Mesendoderm (in vitro differentiated cells): ENCODE data around the gene COPG1.
"Not testable (repeated sequence)": the region's sequence is repeated elsewhere in the genome, so short reads cannot be mapped to it uniquely, and the experiment has no call there.

Source experiments
- DNase-seq: peaks from one replicate; pipeline ENCODE4 v3.0.0; 2013
- H2AK5ac ChIP-seq: 2 replicates; pipeline ENCODE4 v1.6.1; 2013; ENCODE audit warnings: low read length, inconsistent platforms
- H2BK120ac ChIP-seq: 2 replicates; pipeline ENCODE4 v1.6.1; 2013; ENCODE audit warnings: low read depth, mild to moderate bottlenecking, low read length, moderate library complexity, mixed read lengths
- H2BK15ac ChIP-seq: replicated peaks from 2 replicates; pipeline ENCODE4 v1.6.1; 2013; ENCODE audit warnings: low read depth, mild to moderate bottlenecking, moderate library complexity
- H2BK5ac ChIP-seq: 2 replicates; pipeline ENCODE4 v1.6.1; 2013; ENCODE audit warnings: low read length, inconsistent platforms
- H3K18ac ChIP-seq: 2 replicates; pipeline ENCODE4 v1.6.1; 2013; ENCODE audit warnings: mild to moderate bottlenecking, low read length, mixed read lengths
- H3K23ac ChIP-seq: one replicate; pipeline ENCODE4 v1.6.1; 2013; ENCODE audit warnings: low read length
- H3K27ac ChIP-seq: 2 replicates; pipeline ENCODE4 v1.5.1; 2013; ENCODE audit warnings: low read depth, mild to moderate bottlenecking, inconsistent platforms, low read length, moderate library complexity
- H3K27me3 ChIP-seq: 2 replicates; pipeline ENCODE4 v1.6.1; 2013; ENCODE audit warnings: low read length, control low read depth, mild to moderate bottlenecking, inconsistent platforms; ENCODE audit not compliant: insufficient read depth, poor library complexity
- H3K36me3 ChIP-seq: 2 replicates; pipeline ENCODE4 v1.6.1; 2013; ENCODE audit warnings: low read length, inconsistent platforms; ENCODE audit not compliant: control insufficient read depth, insufficient read depth
- H3K4ac ChIP-seq: one replicate; pipeline ENCODE4 v1.6.1; 2013; ENCODE audit warnings: low read depth, mild to moderate bottlenecking, low read length, moderate library complexity
- H3K4me1 ChIP-seq: 2 replicates; pipeline ENCODE4 v1.6.1; 2013; ENCODE audit warnings: low read depth, low read length, inconsistent platforms; ENCODE audit not compliant: control insufficient read depth
- H3K4me2 ChIP-seq: 2 replicates; pipeline ENCODE4 v1.6.1; 2013; ENCODE audit warnings: low read length
- H3K4me3 ChIP-seq: 2 replicates; pipeline ENCODE4 v1.5.1; 2013; ENCODE audit warnings: mild to moderate bottlenecking, low read length
- H3K56ac ChIP-seq: one replicate; pipeline ENCODE4 v1.6.1; 2013; ENCODE audit warnings: low read length
- H3K79me1 ChIP-seq: 2 replicates; pipeline ENCODE4 v1.6.1; 2013; ENCODE audit warnings: low read length, inconsistent platforms
- H3K79me2 ChIP-seq: 2 replicates; pipeline ENCODE4 v1.6.1; 2013; ENCODE audit warnings: mild to moderate bottlenecking, low read length; ENCODE audit not compliant: control insufficient read depth, insufficient read depth
- H3K9ac ChIP-seq: 2 replicates; pipeline ENCODE4 v1.6.1; 2013; ENCODE audit warnings: low read length, inconsistent platforms
- H4K5ac ChIP-seq: one replicate; pipeline ENCODE4 v1.6.1; 2013; ENCODE audit warnings: low read length
- H4K8ac ChIP-seq: one replicate; pipeline ENCODE4 v1.6.1; 2013; ENCODE audit warnings: low read depth, mild to moderate bottlenecking, control low read depth, low read length, moderate library complexity
- WGBS: extraction: QIAGEN DNeasy Blood & Tissue Kit; methylation state at CpG from one replicate; pipeline ENCODE4 v1.1.7; 2013; ENCODE audit warnings: low lambda C conversion rate, missing lambda C conversion rate; ENCODE audit not compliant: insufficient coverage; ENCODE audit errors: extremely low coverage; 5-methylcytosine and 5-hydroxymethylcytosine counted together

COPG1 gene

DNA sequence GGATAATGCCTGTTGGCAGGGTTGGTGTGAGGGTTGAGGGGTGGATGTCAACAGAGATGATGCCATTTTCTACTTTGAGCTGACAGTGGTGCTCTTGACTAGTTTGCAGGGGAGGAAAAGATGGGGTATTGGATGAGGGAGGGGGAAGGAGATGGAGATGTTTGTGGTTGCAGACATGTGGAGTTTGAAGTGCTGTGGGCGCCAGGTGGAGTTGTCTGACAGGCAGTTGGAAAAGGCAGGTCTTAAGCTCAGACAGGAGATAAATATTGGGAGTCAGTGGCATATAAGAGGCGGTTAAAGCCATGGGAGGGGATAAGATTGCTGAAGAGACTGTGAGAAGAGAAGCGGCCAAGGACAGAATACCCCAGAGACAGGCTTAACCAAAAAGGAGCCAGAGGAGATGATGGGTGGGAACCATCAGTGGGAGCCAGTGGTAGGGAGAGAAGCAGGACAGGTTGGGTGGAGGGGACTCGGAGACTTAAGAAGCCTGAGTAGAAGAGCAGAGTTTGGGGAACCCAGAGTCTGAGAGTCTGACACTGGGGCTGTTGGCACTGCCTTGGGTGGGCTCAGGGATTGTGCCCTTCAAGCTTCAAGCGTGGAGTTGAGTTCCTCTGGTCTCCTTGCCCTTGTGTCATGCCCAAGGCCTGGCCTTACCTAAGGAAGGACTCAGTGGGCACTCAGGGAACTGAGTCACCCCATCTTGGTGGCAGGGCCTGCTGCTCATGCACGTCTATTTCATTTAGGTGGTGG is 13.9 kb downstream of the COPG1 start:
- H3K56ac ChIP-seq = no peak overlapping the region
- no peak overlapping the region for H3K4ac ChIP-seq
- no peak overlapping the region for H2BK120ac ChIP-seq
- 100% methylated on average over 1 of the region's 6 CpGs for WGBS
- no peak for DNase-seq
- no peak overlapping the region for H2AK5ac ChIP-seq
- H2BK15ac ChIP-seq = no peak overlapping the region
- H3K4me2 ChIP-seq = no peak overlapping the region
- H3K36me3 ChIP-seq = peaks cover 32% of the 10 kb centered on the region
- H3K79me1 ChIP-seq = no peaks in the 10 kb centered on the region
- H3K79me2 ChIP-seq = no peaks in the 10 kb centered on the region
- no peak overlapping the region for H4K8ac ChIP-seq
- no peak overlapping the region for H3K9ac ChIP-seq
- no peak overlapping the region for H3K23ac ChIP-seq
- no peak overlapping the region for H4K5ac ChIP-seq
- H3K27ac ChIP-seq = no peak overlapping the region
- no peaks in the 10 kb centered on the region for H3K27me3 ChIP-seq
- H2BK5ac ChIP-seq = no peak overlapping the region
- H3K18ac ChIP-seq = no peak overlapping the region
- H3K4me1 ChIP-seq = no peaks in the 10 kb centered on the region
- H3K4me3 ChIP-seq = no peak overlapping the region

- not testable (repeated sequence) for H4K5ac ChIP-seq, H2BK120ac ChIP-seq, H2BK5ac ChIP-seq, DNase-seq, H3K4me3 ChIP-seq, H3K56ac ChIP-seq, H3K27me3 ChIP-seq, H3K23ac ChIP-seq, H3K4ac ChIP-seq, H2BK15ac ChIP-seq, H3K27ac ChIP-seq, H4K8ac ChIP-seq, H3K9ac ChIP-seq, H3K4me2 ChIP-seq, H2AK5ac ChIP-seq, H3K79me1 ChIP-seq, H3K79me2 ChIP-seq, H3K4me1 ChIP-seq, H3K18ac ChIP-seq
- peaks cover 39% of the 10 kb centered on the region for H3K36me3 ChIP-seq
- no CpG with 5 or more reads among the region's 6 CpGs for WGBS
Observed at GRCh38 chr3:129264994-129265393, 15.6 kb downstream of the COPG1 start.

- Histone ChIP-seq H3K27ac (no peak overlapping the region), H3K79me2 (no peaks in the 10 kb centered on the region), H2BK15ac (no peak overlapping the region), H3K36me3 (peaks cover 31% of the 10 kb centered on the region), H3K4me1 (no peaks in the 10 kb centered on the region), H4K8ac (no peak overlapping the region), H3K27me3 (no peaks in the 10 kb centered on the region), H3K18ac (no peak overlapping the region), H3K79me1 (no peaks in the 10 kb centered on the region), H3K4me3 (no peak overlapping the region), H2BK5ac (no peak overlapping the region), H2BK120ac (no peak overlapping the region), H3K4me2 (no peak overlapping the region), H3K56ac (no peak overlapping the region), H3K4ac (no peak overlapping the region), H2AK5ac (no peak overlapping the region), H4K5ac (no peak overlapping the region), H3K9ac (no peak overlapping the region), H3K23ac (no peak overlapping the region)
- DNase-seq = no peak
- WGBS = no CpG with 5 or more reads among the region's 4 CpGs
Observed at GRCh38 chr3:129266651-129267050, 17.2 kb downstream of the COPG1 start.

- Histone ChIP-seq H3K4me2 (no peak overlapping the region), H3K23ac (no peak overlapping the region), H2AK5ac (no peak overlapping the region), H3K79me1 (no peaks in the 10 kb centered on the region), H3K4me1 (no peaks in the 10 kb centered on the region), H4K8ac (no peak overlapping the region), H3K9ac (no peak overlapping the region), H3K4me3 (no peak overlapping the region), H3K79me2 (no peaks in the 10 kb centered on the region), H3K27ac (no peak overlapping the region), H2BK120ac (no peak overlapping the region), H2BK15ac (no peak overlapping the region), H3K56ac (no peak overlapping the region), H3K27me3 (no peaks in the 10 kb centered on the region), H2BK5ac (no peak overlapping the region), H3K18ac (no peak overlapping the region), H3K4ac (no peak overlapping the region), H4K5ac (no peak overlapping the region), H3K36me3 (peaks cover 31% of the 10 kb centered on the region)
- no peak for DNase-seq
- WGBS = no CpG with 5 or more reads among the region's 4 CpGs
Observed at GRCh38 chr3:129268396-129268795, 19.0 kb downstream of the COPG1 start.

DNA sequence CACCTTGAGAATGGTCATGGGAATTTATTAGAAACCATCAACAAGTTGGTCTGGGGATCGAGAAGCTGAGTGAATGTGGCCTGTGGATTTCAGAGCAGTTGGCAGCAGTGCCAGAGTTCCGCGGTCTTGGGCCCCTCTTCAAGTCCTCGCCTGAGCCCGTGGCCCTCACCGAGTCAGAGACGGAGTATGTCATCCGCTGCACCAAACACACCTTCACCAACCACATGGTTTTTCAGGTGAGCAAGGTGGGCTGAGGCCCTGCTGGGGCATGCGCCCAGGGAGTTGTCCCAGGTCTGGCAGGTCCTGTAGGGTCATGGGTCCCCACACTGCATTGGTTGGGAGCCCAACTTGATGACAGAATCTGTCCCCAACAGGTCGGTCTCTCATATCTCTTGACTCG is 22.3 kb downstream of the COPG1 start:
- Histone ChIP-seq H3K4me2 (no peak overlapping the region), H3K4me1 (no peaks in the 10 kb centered on the region), H3K4ac (no peak overlapping the region), H3K23ac (no peak overlapping the region), H3K27me3 (no peaks in the 10 kb centered on the region), H3K4me3 (no peak overlapping the region), H4K8ac (no peak overlapping the region), H3K79me2 (no peaks in the 10 kb centered on the region), H2BK15ac (no peak overlapping the region), H4K5ac (no peak overlapping the region), H3K36me3 (peaks cover 24% of the 10 kb centered on the region), H3K18ac (no peak overlapping the region), H2BK120ac (no peak overlapping the region), H3K79me1 (no peaks in the 10 kb centered on the region), H3K27ac (no peak overlapping the region), H3K56ac (no peak overlapping the region), H2BK5ac (no peak overlapping the region), H3K9ac (no peak overlapping the region), H2AK5ac (no peak overlapping the region)
- no peak for DNase-seq
- no CpG with 5 or more reads among the region's 11 CpGs for WGBS

- Histone ChIP-seq H3K27ac (no peak overlapping the region), H4K5ac (no peak overlapping the region), H3K56ac (no peak overlapping the region), H3K18ac (no peak overlapping the region), H3K4me3 (no peak overlapping the region), H3K9ac (no peak overlapping the region), H2AK5ac (no peak overlapping the region), H3K36me3 (peaks cover 10% of the 10 kb centered on the region), H2BK5ac (no peak overlapping the region), H2BK120ac (no peak overlapping the region), H3K4me2 (no peak overlapping the region), H3K4me1 (peaks cover 6% of the 10 kb centered on the region), H2BK15ac (no peak overlapping the region), H3K23ac (no peak overlapping the region), H3K27me3 (no peaks in the 10 kb centered on the region), H4K8ac (no peak overlapping the region), H3K4ac (no peak overlapping the region), H3K79me2 (no peaks in the 10 kb centered on the region), H3K79me1 (no peaks in the 10 kb centered on the region)
- DNase-seq = no peak
- WGBS = no CpG with 5 or more reads among the region's 2 CpGs
Observed at GRCh38 chr3:129276385-129276784, 27.0 kb downstream of the COPG1 start.
